ENCODE measurements around the gene DIS3L2.
"Not testable (repeated sequence)": the region's sequence is repeated elsewhere in the genome, so short reads cannot be mapped to it uniquely, and the experiment has no call there.

Gene DIS3L2

DNA sequence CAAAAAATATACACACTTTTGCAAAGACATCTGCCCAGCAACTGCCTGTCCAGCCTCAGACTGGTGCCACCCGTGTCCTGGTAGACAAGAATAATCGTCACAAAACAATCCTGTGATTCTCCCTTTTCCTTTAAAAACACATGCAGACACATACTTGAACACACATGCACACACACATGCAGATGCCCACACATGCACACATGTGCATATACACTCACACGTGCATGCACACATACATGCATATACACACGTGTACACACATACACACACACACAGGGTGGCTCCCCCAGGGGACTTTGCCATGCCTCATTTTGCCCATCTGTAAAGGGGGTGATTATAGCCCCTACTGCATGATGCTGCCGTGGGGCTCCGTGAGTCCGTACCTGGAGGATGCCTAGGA is 392.1 kb downstream of the DIS3L2 start:
- no peak overlapping the region for H2AFZ ChIP-seq (ENCODE audit: low read depth, low read length)
- H3K27me3 ChIP-seq (ENCODE audit: insufficient read depth, low read length): no peaks in the 10 kb centered on the region
- H3K9me3 ChIP-seq (ENCODE audit: low read length): no peaks in the 10 kb centered on the region
- no peaks in the 10 kb centered on the region for H3K36me3 ChIP-seq (ENCODE audit: insufficient read depth, low read length)
- H3K4me3 ChIP-seq (ENCODE audit: low read length): no peak overlapping the region
- H3K4me1 ChIP-seq (ENCODE audit: insufficient read depth, low read length): no peaks in the 10 kb centered on the region

DNA sequence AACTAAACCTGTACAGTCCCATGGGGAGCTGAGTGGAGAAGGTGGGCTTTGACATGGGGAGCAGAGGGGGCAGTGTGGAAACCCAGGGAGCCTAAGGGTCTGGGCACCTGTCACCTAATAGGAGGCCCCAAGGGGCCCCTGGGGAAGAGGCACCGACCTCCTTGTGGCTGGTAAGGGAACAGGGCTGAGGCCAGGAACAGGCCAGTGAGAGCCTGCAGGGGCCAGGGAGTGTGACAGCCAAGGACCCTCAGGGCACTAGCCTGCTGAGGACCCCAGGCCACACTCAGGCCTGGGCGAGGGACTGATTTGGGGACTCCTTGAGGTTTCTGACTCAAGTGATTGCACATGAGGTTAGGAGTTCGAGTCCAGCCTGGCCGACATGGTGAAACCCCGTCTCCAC is 392.6 kb downstream of the DIS3L2 start:
- Histone ChIP-seq H2AFZ (ENCODE audit: low read depth, low read length) (no peak overlapping the region), H3K4me3 (ENCODE audit: low read length) (no peak overlapping the region), H3K4me1 (ENCODE audit: insufficient read depth, low read length) (no peaks in the 10 kb centered on the region), H3K36me3 (ENCODE audit: insufficient read depth, low read length) (no peaks in the 10 kb centered on the region), H3K9me3 (ENCODE audit: low read length) (no peaks in the 10 kb centered on the region), H3K27me3 (ENCODE audit: insufficient read depth, low read length) (no peaks in the 10 kb centered on the region)

DNA sequence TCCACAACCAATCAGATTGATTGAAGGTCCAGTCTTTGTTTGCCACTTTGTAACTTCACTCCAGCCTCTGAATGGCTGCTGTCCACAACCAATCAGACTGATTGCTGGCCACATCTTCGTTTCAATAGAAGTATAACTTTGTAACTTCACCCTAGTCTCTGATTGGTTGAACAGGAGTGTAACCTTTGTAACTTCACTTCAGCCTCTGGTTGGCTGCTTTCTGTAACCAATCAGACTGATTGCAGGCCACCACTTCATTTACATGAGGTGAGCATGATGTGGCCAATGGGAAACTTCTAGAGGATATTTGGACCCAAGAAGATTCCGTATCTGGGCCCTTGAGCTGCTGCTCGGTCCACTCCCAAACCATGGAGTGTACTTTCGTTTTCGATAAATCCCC is 400.1 kb downstream of the DIS3L2 start:
- H3K4me1 ChIP-seq (ENCODE audit: insufficient read depth, low read length): no peaks in the 10 kb centered on the region
- H2AFZ ChIP-seq (ENCODE audit: low read depth, low read length): no peak overlapping the region
- no peak overlapping the region for H3K4me3 ChIP-seq (ENCODE audit: low read length)
- H3K36me3 ChIP-seq (ENCODE audit: insufficient read depth, low read length): no peaks in the 10 kb centered on the region
- peaks cover 4% of the 10 kb centered on the region for H3K27me3 ChIP-seq (ENCODE audit: insufficient read depth, low read length)
- no peaks in the 10 kb centered on the region for H3K9me3 ChIP-seq (ENCODE audit: low read length)

DNA sequence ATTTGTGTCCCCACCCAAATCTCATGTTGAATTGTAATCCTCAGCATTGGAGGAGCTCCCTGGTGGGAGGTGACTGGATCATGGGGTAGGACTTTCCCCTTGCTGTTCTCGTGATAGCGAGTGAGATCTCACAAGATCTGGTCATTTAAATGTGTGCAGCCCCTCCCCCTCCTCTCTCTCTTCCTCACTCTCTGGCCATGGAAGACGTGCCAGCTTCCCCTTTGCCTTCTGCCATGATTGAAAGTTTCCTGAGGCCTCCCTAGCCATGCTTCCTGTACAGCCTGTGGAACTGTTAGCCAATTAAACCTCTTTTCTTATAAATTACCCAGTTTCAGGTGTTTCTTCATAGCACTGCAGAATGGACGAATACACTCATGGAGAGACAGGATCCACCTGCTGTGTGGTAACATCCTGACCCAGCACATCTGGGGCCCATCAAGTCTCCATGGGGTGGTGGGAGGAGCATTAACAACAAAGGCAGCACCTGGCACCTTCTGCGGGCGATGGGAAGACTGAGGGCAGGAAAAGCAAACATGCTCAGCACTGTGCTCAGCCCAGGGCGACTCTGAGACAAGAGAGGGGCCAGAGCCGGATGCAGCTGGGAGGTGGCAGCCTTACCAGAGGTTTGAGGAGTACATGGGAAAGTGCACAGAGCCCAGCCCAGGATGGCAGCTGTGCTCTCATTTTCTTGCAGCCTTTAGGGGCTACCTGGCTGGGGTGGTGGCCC is 400.8 kb downstream of the DIS3L2 start:
- Histone ChIP-seq H2AFZ (ENCODE audit: low read depth, low read length) (no peak overlapping the region), H3K27me3 (ENCODE audit: insufficient read depth, low read length) (peaks cover 4% of the 10 kb centered on the region), H3K4me3 (ENCODE audit: low read length) (no peak overlapping the region), H3K9me3 (ENCODE audit: low read length) (no peaks in the 10 kb centered on the region), H3K36me3 (ENCODE audit: insufficient read depth, low read length) (no peaks in the 10 kb centered on the region), H3K4me1 (ENCODE audit: insufficient read depth, low read length) (no peaks in the 10 kb centered on the region)

DNA sequence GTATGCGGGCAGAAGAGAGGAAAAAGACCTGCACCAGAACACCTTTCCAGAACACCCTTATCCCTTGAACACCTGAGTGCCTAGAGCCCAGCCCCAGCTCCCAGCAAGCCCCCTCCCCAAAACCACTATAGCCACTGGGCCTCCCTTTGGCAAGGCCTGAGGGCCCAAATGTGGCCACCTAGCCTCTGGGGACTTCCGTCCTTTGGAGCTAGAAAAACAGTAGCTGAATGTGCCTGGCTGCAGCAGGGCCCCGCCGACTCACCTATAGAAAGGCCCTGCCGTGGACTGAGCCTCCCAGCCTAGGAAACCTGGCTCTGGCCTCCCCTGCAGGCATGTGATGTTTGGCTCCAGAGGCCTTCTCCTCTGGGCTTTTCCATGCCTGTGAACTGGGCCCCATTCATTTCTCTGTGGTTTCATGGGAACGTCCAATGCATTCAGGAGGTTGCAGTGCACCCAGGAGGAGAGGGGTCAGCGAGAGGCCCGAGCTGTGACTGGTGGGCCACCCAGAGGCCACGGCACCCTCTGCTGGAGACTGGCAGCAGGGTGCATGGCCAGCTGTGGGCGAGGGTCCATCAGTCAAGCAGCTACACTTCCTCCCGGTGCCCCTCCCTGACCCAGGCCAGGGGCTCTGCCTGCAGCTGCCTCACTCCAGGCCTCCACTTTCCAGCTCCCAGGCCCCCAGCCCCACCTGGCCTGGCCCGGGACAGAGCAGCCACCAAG is 401.7 kb downstream of the DIS3L2 start:
- H3K36me3 ChIP-seq (ENCODE audit: insufficient read depth, low read length); H3K4me3 ChIP-seq (ENCODE audit: low read length); H3K4me1 ChIP-seq (ENCODE audit: insufficient read depth, low read length); H2AFZ ChIP-seq (ENCODE audit: low read depth, low read length); H3K9me3 ChIP-seq (ENCODE audit: low read length); H3K27me3 ChIP-seq (ENCODE audit: insufficient read depth, low read length): not testable (repeated sequence)

DNA sequence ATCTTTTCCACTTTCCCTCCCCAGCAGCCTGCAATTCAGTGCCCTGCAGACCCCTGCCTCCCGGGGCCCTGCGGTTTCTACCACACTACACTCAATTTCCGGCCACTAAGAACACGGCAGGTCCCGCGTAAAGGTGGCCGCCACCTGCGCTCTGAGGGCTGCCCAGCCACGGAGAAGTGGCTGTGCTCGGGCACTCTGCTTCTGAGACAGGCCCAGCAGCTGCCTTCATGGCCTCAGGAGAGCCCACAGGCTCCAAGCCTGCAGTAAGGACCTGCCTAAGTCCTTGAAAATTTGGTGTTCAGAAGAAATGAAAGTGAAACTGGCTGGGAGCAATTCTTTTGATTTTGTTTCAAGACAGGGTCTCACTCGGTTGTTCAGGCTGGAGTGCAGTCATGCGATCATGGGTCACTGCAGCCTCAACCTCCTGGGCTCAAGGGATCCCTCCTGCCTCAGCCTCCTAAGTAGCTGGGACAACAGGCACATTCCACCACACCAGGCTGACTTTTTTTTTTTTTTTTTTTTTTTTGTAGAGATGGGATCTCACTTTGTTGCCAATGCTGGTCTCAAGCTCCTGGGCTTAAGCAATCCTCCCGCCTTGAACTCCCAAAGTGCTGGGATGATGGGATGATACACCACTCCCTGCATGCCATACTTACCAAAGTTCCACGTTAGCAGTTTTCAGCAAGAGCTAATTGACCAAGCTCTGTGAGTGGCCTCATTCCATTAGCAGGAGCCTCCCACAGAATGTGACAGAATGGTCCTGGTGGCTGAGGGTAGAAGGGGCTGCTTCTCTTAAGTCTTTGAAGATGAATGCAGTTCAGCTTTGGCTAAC is 402.5 kb downstream of the DIS3L2 start:
- Histone ChIP-seq H3K9me3 (ENCODE audit: low read length) (no peaks in the 10 kb centered on the region), H3K4me1 (ENCODE audit: insufficient read depth, low read length) (peaks cover 6% of the 10 kb centered on the region), H3K36me3 (ENCODE audit: insufficient read depth, low read length) (no peaks in the 10 kb centered on the region), H3K27me3 (ENCODE audit: insufficient read depth, low read length) (peaks cover 4% of the 10 kb centered on the region), H2AFZ (ENCODE audit: low read depth, low read length) (no peak overlapping the region), H3K4me3 (ENCODE audit: low read length) (no peak overlapping the region)

DNA sequence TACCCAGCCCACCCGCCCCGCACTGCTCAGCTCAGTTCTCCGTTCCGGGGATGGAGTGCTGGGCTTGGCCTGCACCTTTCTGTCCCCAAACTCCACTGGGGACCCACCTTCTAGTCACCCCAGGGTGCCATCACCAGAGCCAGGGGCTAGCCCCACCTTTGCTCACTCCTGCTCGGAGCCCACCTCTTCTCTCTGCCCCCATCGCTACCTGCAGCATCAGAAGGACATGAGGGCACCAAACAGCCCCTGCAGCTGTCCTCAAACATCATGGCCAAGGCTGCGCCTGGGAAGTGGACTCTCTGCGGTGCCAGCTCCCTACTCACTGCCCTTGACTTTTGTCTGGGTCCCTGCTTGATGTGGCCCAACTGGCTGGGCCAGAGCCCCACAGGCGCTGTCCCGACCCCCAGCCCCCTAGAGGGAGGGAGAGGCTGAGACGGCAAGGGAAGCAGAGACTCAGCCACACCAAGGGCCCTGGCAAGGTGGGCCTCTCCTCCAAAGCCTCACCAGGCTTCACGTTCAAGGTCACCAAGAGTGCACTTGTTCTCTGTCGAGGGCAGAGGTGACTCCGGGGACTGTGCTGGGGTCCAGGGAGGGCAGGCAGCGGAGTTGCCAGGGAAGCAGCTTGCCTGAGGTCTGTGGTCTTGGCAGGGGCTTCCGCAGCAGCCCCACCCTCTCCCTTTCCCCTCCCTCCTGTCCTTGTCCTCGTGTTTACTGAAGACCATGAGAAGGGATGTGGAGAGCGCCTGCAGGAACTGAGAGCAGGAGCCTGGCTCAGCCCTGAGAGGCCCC is 403.5 kb downstream of the DIS3L2 start:
- not testable (repeated sequence) for H3K36me3 ChIP-seq (ENCODE audit: insufficient read depth, low read length); H3K27me3 ChIP-seq (ENCODE audit: insufficient read depth, low read length); H2AFZ ChIP-seq (ENCODE audit: low read depth, low read length); H3K9me3 ChIP-seq (ENCODE audit: low read length); H3K4me3 ChIP-seq (ENCODE audit: low read length)
- H3K4me1 ChIP-seq (ENCODE audit: insufficient read depth, low read length): peaks cover 16% of the 10 kb centered on the region

DNA sequence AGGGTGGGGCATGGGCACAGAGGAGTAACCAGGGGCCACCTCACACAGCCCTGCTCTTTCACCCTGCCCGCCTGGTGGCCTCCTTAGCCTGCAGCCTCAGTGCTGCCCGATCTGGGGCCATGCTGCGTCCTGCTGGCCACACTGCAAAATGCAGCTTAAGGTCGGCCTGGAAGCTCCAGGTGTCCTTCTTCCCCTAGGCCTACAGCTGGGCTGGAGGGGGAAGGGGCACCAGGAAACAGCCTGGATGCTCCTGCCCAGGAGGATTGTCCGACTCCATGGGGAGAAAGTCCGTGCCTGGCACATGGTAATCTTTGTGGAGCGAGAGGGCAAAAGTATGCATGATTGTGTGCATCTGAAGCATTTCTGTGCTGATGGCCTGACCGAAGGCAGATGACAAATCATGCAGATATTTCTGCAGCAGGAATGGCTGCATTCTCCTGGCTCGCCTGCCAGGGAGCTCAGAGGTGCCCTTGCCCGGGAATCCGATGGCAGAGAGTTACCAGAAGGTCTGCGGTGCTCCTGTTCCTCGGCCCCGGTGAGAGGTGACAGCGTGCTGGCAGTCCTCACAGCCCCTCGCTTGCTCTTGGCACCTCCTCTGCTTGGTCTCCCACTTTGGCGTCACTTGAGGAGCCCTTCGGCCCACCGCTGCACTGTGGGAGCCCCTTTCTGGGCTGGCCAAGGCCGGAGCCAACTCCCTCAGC is 404.3 kb downstream of the DIS3L2 start:
- Histone ChIP-seq H3K4me1 (ENCODE audit: insufficient read depth, low read length) (peaks cover 16% of the 10 kb centered on the region), H3K9me3 (ENCODE audit: low read length) (no peaks in the 10 kb centered on the region), H2AFZ (ENCODE audit: low read depth, low read length) (no peak overlapping the region), H3K36me3 (ENCODE audit: insufficient read depth, low read length) (no peaks in the 10 kb centered on the region), H3K27me3 (ENCODE audit: insufficient read depth, low read length) (peaks cover 4% of the 10 kb centered on the region), H3K4me3 (ENCODE audit: low read length) (no peak overlapping the region)

DNA sequence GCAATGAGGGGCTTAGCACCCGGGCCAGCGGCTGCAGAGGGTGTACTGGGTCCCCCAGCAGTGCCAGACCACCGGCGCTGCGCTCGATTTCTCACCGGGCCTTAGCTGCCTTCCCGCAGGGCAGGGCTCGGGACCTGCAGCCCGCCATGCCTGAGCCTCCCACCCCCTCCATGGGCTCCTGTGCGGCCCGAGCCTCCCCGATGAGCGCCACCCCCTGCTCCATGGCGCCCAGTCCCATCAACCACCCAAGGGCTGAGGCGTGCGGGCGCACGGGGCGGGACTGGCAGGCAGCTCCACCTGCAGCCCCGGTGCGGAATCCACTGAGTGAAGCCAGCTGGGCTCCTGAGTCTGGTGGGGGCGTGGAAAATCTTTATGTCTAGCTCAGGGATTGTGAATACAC is 404.9 kb downstream of the DIS3L2 start:
- H3K4me3 ChIP-seq (ENCODE audit: low read length); H2AFZ ChIP-seq (ENCODE audit: low read depth, low read length); H3K9me3 ChIP-seq (ENCODE audit: low read length); H3K36me3 ChIP-seq (ENCODE audit: insufficient read depth, low read length); H3K27me3 ChIP-seq (ENCODE audit: insufficient read depth, low read length): not testable (repeated sequence)
- H3K4me1 ChIP-seq (ENCODE audit: insufficient read depth, low read length): peaks cover 16% of the 10 kb centered on the region

DNA sequence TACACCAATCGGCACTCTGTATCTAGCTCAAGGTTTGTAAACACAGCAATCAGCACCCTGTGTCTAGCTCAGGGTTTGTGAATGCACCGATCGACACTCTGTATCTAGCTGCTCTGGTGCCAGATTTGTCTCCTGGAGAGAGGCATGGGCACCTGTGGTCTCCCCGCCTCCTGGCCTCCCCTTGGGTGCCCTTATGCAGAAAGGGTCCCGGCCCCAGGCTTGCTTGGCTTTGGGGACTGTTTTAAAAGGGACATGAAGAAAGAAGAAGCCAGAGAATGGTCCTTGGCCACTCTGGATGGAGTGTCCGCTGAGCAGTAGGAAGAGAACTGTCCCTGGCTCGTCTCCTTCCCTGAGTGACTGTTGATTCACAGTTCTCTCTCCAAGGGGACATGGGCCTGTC is 405.5 kb downstream of the DIS3L2 start:
- Histone ChIP-seq H2AFZ (ENCODE audit: low read depth, low read length) (no peak overlapping the region), H3K4me1 (ENCODE audit: insufficient read depth, low read length) (peaks cover 16% of the 10 kb centered on the region), H3K36me3 (ENCODE audit: insufficient read depth, low read length) (no peaks in the 10 kb centered on the region), H3K27me3 (ENCODE audit: insufficient read depth, low read length) (peaks cover 4% of the 10 kb centered on the region), H3K9me3 (ENCODE audit: low read length) (no peaks in the 10 kb centered on the region), H3K4me3 (ENCODE audit: low read length) (no peak overlapping the region)

DNA sequence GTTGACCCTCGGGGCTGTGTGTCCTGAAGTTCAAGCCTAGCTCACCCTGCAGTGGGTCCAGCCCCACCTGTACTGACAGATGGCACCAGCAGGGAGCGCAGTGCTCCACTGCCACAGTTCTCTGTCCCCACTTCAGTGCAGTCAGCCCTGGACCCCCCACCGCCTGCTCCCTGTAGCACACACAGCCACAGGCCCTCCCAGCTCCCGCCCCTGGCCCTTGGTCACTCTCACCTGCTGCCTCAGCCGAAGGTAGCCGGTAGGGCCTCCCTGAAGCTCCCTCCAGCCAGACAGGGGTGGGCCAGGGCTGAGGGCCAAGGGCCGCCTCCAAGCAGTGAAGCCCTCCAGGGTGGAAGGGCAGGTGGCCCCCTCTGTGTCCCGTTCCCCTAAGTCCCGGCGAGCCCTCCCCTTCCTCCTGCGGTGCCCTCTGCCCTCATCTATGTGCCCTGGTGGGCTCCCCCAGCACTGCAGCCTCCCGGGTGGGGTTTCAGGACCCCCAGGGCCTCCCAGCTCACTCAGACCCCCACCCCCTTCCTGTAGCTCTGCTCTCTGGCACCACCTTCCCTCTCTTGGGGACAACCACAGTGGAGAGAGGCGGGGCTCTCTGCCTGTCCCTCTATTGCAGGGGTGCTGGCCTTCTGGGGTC is 406.2 kb downstream of the DIS3L2 start:
- H3K36me3 ChIP-seq (ENCODE audit: insufficient read depth, low read length): no peaks in the 10 kb centered on the region
- no peak overlapping the region for H2AFZ ChIP-seq (ENCODE audit: low read depth, low read length)
- H3K4me1 ChIP-seq (ENCODE audit: insufficient read depth, low read length): peaks cover 16% of the 10 kb centered on the region
- no peak overlapping the region for H3K4me3 ChIP-seq (ENCODE audit: low read length)
- peaks cover 4% of the 10 kb centered on the region for H3K27me3 ChIP-seq (ENCODE audit: insufficient read depth, low read length)
- H3K9me3 ChIP-seq (ENCODE audit: low read length): no peaks in the 10 kb centered on the region

DNA sequence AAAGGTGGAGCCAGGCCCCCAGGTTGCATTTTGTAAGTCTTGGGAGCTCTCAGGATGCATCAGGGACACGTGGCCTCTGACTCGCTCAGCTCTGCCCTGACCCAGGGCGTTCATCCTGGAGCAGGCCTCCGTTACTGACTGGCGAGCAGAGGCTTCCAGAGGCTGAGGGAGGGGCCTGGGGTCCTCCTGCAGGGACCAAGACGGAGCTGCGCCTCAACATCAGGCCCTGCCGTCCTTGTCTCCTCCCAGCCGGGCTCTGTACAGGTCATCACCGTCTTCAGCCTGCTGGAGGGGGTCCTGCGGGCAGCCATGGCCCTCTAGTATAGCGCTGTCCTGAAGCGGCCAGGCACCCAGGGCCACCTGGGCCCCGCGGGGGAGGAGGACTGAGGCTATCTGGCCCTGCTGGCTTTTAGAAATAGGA is 406.8 kb downstream of the DIS3L2 start:
- Histone ChIP-seq H3K4me1 (ENCODE audit: insufficient read depth, low read length) (peaks cover 16% of the 10 kb centered on the region), H3K27me3 (ENCODE audit: insufficient read depth, low read length) (peaks cover 4% of the 10 kb centered on the region), H3K36me3 (ENCODE audit: insufficient read depth, low read length) (no peaks in the 10 kb centered on the region), H3K9me3 (ENCODE audit: low read length) (no peaks in the 10 kb centered on the region), H3K4me3 (ENCODE audit: low read length) (no peak overlapping the region), H2AFZ (ENCODE audit: low read depth, low read length) (no peak overlapping the region)

Measured in neuron (in vitro differentiated cells).